NCI-H774 (cell line): ENCODE data around the gene P2RX2.

Experiments used
- DNase-seq: peaks from one replicate; lab custom pipeline; 2025; lab: John Stamatoyannopoulos, UW

Gene P2RX2

DNA sequence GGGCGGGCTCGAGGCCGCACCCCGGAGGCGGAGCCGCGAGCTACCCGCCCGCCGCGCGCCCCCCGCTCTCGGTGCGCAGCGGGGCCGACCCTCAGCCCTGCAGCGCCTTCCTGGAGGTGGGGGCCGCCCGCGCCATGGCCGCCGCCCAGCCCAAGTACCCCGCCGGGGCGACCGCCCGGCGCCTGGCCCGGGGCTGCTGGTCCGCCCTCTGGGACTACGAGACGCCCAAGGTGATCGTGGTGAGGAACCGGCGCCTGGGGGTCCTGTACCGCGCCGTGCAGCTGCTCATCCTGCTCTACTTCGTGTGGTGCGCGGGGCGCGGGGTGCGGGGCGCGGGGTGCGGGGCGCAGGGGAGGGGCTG lies at the start of gene P2RX2:
Gene P2RX2 (plus strand): TSS at position 94 of the 361 bp plus-strand sequence. CDS start 41 bp downstream, at position 135.
- no peak for DNase-seq

DNA sequence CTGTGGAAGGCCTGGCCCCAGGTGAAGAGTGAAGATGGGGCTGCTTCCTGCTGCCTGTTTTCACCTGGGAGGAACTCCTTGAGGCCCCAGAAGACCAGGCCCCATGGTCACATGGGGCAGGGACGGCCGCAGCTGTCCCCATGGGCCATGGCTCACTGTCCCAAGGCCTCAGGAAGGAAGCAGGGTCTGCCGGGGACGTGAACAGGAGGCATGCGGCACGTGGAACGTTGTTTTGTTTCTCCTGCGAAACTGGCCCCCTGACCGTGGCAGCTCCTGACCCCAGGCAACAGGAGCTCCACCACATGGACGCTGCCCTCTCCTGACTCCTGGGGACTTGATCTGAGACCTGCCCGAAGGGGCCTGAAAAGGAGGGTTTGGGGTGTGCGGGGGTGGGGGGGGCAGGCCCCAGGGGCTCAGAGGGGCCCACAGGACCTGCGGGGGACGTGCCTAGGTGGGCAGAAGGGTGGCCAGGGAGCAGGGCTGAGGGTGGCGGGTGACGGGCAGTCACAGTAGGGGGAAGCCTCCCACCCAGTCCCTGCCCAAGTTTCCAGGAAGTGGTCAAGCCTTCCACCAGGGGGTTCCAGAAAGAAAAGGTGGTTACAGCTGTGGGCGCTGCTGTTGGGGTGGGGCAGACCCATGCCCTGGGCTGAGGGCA lies 49.6 kb upstream of the P2RX2 start:
- no peak for DNase-seq

DNA sequence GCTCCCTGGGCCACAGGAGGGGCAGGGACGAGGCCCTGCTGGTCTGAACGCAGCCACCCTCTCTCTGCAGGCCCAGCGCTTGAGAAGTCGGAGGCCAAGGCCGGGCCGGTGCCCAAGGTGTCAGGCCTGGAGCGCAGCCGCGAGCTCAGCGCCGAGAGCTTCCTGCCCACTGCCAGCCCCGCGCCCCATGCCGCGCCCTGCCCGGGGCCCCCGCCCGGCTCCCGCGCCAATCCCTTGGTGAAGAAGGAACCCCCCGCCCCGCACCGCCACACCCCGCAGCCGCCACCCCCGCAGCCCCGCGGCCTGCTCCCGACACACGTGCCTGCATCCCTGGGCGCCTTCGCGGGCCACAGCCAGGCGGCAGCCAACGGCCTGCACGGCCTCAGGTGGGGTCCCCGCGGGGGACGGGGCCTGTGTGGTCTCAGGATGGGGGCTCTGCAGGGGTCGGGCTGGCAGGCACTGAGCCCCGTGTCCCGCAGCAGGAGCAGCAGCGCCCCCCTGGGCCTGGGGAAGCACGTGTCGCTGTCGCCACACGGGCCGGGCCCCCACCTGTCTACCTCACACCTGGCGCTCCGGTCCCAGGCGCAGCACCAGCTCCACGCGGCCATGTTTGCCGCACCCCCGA lies 48.6 kb upstream of the P2RX2 start:
- no peak for DNase-seq

DNA sequence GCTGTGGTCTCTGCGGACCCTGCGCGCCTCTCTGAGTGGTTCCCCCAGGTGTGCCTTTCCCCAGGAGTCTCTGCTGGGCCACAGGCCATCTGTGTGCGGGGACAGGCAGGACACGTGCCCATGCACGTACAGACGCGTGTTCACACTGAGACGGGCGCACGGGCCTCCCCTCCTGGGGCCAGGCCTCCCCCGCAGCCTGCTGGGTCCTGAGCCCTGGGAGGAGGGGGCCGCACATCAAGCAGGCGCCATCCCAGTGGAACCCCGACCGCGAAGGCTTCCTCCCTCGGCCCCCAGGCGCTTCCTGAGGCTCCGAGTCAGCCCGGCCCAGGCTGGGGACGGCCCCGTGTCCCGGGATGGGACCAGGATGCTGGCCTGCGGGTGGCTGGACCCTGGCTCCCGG lies 47.9 kb upstream of the P2RX2 start:
- DNase-seq, result no peak

DNA sequence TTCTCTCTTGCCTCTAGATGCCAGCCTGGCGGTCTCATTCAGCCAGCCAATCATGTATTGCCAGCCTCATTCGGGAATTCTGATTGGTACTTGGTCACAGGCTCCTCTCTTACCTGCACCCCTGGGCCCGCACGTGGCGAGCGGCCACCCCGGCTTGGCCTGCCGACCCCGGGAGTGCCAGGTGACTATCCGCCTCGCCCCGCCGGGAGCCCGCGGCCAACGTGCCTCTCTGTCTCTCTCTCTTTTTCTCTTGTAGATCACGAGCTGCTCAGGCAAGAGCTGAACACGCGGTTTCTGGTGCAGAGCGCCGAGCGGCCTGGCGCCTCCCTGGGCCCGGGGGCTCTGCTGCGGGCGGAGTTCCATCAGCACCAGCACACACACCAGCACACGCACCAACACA lies 47.5 kb upstream of the P2RX2 start:
- DNase-seq, result no peak

DNA sequence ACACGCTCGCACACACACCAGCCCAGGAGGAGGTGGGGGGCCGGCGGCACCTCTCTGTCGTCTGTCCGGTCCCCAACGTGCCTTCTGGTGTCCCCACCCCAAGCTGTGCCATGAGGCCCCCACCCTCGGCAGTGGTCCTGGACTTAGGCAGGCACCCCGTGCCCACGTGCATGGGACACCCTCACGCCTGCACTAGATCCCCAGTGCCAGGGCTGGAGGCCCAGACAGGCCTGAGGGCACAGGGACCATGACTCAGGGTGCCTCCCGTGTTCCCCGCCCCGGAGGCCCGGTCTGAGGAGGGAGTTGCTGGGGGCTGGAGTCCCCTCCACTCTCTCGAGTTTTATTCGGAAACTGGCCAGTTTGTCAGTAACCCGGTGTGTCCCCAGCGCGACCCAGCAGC lies 47.0 kb upstream of the P2RX2 start:
- DNase-seq, result no peak

DNA sequence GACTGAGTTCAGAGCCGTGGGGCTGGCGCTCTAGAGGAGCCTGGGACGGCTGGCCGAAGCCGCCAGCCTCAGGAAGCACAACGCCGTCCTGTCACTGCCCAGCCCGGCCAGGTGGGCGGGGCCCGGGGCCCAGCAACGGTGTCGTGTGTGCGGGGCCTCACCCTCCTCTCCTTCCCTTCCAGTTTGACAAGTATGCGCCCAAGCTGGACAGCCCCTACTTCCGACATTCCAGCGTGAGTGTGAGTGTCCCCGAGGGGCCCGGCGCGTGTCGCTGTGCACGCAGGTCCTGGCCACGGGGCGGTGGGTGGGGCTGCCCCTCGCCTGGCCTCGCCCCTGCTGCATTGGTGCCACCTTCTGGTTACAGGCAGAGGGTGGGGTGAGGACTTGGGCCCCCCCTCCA lies 46.5 kb upstream of the P2RX2 start:
- no peak for DNase-seq

DNA sequence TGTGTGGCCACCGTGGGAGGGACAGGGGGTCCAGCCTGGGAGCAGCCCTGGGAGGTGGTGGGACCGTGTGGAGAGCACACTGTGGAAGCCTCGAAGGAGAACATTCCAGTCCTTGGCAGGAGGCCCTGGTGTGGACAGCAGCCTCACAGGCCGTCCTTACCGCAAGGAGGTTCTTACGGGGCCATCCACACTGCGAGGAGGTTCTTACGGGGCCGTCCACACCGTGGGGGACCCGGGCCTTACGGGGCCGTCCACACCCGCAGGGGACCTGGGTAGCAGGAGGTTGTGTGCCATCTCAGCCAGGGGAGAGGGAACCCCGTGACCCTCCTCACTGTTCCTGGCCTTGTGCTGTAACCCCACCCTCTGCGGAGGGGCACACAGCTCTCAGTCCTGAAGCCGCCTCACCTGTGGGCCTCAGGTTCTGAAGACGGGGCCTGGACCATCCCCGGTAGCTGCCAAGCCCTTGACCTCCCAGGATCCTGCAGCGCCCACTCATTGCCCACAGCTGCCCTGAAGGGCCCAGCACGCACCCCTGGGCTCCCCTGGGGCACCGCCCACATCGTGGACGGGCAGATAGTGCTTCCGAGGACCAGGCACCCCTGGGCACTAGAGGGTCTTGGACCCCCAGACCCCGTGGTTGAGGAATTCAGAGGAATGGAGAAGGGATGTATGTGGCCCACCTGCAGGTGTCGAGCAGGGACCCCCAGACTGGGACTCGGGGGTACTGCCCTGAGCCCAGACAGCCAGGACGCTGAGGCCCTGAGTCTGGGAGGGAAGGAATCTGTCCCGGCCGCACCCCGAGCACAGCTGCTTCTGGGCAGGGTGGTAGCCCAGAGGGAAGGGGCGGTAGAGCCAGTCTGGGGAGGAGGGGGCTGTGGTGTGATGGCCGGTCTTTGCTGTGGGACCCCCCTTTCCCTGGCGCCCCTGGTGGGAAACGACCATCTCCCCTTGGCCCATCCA lies 45.5 kb upstream of the P2RX2 start:
- no peak for DNase-seq

DNA sequence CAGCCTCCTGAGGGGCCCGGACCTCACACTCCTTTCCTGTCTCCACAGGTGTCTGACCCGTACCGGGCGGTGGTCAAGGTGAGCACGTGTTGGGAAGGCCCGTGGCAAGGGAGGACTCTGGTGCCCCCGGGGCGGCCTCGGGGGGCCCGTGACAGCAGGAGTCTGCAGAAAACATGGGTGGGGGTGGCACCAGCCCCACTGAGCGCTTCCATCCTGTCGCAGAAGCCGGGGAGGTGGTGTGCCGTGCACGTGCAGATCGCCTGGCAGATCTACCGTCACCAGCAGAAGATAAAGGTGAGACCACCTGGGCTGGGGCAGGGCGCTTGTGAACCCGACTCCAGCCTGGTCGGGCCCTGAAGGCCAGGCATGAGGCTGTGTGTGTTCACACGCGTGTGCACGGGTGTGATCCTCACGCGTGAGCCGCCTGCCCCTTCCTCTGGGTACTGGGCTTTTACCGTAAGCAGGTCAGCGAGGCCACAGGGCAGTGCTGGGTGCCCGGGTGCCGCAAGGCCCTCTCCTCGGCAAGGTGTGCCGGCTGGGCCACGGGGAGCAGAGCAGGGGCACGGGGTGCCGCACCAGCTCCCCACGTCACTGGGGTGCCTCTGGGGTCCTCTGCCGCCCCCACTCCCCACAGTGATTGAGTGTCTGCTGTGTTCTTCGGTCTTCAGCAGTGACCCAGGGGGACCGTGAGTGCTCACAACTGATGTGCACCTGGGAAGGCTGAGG lies 44.1 kb upstream of the P2RX2 start:
- no peak for DNase-seq

DNA sequence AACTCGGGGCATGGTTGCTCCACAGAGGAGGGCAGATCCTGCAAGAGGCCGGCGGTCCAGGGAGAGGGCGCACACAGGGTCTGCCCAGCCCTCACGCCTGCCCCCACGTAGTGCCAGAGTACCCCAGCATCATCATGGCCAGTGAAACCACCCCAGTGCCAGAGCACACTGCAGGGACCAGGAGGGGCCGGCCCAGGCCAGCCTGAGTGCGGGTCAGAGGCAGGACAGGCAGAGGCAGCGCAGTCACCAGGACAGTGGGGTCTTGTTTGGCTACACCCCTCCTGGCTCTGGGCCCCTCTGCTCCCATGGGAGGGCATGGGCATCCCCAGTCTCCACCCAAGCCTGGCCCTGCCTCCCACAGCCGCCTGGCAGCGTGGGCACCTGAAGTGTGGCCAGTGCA lies 42.9 kb upstream of the P2RX2 start:
- no peak for DNase-seq

DNA sequence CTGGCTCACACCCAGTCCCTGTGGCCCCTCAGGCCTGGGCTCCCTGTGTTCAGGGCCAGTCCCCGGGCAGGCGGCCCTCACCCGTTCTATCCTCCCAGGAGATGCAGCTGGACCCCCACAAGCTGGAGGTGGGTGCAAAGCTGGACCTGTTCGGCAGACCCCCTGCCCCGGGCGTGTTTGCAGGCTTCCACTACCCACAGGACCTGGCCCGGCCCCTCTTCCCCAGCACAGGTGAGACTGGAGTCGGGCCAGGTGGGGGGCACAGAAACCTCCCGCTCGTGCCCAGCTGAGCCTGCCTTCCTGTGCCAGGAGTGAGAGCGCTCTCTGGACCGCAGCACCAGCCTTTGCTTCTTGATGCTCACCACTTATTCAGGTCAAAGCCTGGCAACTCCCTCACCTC lies 41.9 kb upstream of the P2RX2 start:
- no peak for DNase-seq

DNA sequence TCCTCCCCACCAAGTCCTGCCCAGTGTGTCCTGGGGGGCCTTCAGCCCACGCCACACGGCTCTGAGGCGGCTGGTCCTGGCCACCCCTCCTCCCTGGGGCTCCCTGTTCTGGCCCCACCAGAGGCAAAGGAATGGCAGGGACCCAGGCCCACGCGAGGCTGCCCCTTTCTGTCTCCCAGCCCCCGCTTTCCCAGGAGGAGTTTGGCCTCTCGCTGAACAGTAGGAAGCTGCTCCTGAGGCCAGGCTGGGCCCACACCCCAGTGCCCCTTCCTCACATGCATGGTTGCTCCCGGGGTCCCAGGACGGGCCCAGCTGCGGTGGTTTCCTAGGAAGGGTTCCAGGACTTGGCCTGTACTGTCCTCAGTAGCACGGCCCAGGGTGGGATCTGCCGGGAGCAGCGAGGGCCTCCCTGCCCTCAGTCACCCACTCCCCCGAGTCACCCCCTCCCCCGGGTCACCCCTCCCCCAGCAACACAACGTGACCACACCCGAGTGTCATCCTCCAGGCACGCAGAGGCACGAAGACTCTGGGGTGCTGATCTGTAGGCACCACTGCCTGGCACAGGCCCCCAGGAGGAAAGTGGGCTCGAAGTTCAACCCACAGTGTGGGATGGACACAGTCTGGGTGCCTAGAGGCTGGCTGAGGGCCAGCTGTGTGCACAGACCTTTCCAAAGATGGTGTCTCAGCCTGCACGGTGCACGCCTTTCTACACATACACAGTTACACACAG lies 41.2 kb upstream of the P2RX2 start:
- no peak for DNase-seq

DNA sequence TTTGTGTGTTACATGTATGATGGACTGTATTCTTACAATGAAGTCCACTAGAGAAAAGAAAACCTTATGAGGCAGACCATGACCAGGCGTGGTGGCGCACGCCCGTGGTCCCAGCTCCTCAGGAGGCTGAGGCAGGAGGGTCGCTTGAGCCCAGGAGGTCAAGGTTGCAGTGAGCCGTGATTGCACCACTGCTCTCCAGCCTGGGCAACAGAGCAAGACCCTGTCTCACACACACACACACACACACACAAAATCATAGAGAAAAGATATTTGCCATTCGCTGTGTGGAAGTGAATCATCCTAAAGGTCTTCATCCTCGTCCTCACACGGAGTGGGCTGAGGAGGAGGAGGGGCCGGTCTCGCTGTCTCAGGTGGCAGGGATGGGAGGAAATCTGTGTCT lies 40.5 kb upstream of the P2RX2 start:
- DNase-seq, result no peak

DNA sequence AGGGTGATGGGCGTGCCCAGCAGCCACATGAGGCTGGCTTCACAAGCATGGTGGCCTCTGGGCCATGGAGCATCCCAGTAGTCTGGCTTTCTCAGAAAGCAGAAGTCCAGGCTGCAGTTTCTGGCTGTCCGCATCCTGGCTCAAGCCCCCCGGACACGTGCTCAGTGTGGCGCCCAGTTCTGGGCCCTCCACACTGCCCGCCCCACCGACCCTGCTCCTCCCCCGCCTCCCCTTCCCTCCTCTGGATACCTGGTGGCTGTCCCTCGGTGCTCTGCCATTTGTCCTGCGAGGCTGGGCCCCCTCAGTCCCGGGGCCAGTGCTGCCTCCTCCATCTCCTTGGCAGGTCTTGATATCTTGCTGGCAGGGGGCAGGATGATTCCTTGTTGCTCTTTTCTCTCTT lies 39.8 kb upstream of the P2RX2 start:
- DNase-seq, result no peak

DNA sequence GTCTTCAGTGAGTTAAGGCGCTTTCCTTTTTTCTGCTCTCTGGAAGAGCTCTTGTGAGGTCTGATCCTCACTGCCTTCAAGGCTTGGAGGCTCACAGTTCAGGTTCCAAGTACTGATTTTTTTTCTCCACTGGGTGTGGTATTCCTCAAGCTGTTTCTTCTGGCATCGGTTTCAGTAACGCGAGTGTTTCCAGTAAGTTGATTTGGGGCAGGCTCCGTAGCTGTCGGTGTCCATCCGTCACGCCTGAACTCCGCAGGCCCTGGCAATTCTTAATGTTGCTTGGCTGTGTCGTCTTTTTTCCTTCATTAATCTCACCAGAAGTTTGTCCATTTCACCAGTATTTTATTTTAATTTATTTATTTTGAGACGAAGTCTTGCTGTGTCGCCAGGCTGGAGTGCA lies 38.8 kb upstream of the P2RX2 start:
- no peak for DNase-seq

DNA sequence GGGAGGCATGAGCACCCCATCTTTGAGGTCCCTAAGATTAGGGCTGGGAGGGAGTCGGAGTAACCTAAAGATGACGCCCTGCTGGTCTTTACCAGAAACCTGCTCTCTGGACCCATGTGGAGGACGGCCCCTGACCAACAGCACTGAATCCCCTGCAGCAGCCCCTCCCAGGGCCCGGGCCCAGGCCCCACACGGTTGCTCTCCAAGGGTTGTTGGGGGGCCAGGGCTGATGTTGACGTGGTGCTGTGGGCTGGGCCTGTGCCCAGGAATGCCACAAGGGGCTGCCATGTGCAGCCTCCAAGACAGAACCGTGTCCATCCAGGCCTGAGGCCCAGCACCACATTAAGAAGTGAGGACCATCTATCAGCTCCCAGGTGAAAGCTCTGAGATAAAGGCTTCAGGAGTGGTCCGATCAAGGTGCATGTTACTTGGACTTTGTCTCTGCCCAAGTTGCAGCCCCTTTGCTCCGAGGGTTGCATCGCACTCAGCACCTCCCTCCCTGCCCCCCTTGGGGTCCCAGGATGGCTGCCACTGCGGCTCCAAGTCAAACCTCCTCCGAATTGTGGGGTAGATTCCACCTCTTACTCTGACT lies 37.8 kb upstream of the P2RX2 start:
- no peak for DNase-seq

DNA sequence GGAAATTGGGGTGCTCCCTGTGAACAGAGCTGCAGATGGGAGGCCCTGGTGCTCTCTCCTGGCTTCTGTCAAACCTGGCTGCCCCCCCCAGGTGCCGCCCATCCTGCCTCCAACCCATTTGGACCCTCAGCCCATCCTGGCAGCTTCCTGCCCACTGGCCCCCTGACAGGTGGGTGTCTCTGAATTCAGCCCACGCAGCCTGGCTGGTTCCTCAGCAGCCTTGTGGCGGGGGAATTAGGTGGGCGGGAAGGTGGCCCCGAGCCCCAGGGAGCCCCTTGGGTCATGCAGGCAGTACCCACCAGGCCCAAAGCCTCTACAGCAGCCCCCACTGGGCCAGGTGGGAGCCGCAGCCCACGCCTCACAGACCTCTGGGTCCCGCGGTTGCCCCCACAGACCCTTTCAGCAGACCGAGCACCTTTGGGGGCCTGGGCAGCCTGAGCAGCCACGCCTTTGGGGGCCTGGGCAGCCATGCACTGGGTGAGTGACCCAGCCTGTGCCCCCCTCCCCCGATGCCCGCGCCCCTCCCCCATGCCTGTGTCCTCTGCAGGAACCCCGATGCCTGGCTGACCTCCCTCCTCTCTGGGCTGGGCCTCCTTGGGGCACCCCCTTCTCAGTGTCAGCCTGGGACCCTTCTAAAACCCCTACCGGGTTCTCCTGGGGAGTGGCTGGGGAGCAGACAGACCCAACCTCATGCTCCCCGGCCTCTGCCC lies 37.1 kb upstream of the P2RX2 start:
- no peak for DNase-seq

DNA sequence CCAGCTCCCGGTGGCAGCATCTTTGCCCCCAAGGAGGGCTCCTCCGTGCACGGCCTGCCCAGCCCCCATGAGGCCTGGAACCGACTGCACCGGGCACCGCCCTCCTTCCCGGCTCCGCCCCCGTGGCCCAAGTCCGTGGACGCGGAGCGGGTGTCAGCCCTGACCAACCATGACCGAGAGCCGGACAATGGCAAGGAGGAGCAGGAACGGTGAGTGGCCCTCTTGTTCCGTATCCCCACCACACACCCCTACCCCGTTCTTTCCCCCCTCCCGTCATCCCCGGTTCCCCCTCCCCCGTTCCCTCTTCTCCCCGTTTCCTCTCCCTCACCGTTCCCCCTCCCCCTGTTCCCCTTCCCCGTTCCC lies 36.5 kb upstream of the P2RX2 start:
- no peak for DNase-seq

DNA sequence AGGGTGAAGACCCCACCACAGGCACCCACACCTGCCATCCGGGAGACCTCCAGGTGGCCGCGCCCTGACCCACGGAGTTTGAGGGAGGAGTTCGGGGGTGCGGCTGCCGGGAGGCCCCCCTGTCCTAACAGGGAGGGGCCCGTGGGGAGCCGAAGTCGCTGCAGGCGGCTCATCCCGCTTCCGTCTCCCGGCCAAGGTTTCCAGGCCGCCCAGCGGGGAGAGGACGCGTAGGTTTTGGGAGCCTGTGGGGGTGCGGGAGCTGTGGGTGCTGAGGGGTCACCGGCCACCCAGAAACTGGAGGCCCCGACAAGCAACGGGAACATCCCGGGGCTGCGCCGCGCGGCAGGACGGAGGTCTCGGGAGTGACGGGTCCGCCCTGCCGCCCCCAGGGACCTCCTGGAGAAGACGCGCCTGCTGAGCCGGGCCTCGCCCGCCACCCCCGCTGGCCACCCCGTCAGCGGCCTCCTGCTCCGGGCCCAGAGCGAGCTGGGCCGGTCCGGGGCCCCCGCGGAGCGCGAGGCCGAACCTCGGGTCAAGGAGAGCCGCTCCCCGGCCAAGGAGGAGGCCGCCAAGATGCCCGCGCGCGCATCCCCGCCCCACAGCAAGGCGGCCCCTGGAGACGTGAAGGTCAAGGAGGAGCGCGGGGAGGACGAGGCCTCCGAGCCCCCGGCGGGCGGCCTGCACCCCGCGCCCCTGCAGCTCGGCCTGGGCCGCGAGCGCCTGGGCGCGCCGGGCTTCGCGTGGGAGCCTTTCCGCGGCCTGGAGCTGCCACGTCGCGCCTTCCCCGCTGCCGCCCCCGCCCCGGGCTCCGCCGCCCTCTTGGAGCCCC lies 35.8 kb upstream of the P2RX2 start:
- no peak for DNase-seq

DNA sequence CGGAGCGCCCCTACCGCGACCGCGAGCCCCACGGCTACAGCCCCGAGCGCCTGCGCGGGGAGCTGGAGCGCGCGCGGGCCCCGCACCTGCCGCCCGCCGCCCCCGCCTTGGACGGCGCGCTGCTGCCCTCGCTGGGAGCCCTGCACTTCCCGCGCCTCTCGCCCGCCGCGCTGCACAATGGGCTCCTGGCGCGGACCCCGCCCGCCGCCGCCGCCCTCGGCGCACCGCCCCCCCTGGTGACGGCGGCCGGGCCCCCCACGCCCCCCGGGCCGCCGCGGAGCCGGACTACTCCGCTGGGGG lies 35.2 kb upstream of the P2RX2 start:
- DNase-seq, result no peak
